T47D (cell line): ENCODE results near the gene TMEM140.

Source experiments
- DNase-seq, 2 experiments: peaks; one replicate each; pipeline versions ENCODE4 v3.0.0 to v3.0.0-alpha.2; 2011 to 2012; ENCODE audit warnings: low read depth in 1 of 2, low spot score in 1 of 2
- JUND ChIP-seq: IDR thresholded peaks from 2 replicates; pipeline ENCODE4 v1.6.1; 2012; ENCODE audit warnings: low read depth
- in situ Hi-C: cut with HindIII; loops from 2 replicates; pipeline ENCODE4 v1.10.0; 2016; ENCODE audit warnings: low sequenced_read_pairs, low pct_unique_long_range_greater_than_20kb

The TMEM140 gene

DNA sequence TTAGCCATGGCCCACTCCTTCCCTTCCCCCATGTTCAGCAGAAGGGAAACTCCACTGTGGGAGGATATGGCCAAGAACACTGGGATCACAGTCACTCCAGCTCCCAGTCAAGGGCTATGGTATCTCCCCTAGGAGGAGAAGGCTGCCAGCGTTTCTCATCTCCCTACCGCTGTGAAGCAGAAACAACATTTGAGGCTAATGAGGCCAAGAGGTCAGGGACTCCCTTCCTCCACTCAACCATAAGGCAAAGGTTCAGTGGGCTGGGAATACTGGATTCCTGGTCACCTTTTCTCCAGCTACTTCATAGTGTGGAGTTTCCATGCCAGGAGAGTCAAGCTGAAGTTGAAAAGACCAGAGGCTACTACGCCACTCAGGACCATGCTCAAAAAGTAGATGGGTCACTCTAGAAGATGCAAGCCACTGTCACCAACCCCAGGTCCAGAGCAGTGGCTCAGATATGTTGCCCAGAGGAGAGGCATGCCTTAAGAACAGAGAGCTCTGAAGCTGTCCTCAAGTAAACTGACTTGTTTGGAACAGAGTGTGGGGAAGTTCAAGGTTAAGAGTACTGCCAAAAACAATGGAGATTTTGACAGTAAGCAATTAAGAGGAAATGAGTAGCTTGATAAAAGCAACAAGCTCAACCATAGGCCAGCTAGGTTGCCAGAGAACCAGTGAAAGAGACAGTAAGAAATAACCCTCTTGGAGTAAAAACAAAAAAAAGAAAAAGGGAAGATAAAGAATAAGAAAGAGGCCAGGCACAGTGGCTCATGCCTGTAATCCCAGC is 3.8 kb upstream of the TMEM140 start:
- in situ Hi-C loops: no loop called here
- DNase-seq: no peak
- TF ChIP-seq JUND: no peak

DNA sequence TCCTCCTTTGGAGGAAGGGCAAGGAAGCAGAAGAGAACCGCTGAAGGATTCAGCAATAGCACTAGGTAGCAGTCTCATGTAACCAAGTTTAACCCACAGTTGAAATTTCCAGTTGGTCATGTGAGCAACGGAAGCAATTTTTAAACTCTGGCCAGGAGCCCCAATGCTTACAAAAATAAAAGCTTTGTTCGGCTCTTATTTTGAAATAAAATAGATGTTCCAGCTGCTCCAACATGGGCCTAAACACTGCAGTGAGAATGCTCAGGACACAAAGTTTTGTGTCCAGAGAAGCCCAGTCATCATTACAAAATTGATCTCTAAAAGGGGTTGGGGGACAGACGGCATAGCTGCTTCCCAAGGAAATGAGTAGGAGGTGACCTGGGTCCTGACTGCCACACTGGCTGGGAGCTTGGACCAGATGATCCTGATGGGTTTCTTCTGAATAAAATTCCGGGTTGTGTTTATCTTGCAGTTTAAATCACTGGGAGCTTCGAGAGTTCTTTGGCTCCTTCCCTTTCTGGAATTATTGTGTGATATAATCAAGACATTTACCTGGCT is 452 bp upstream of the TMEM140 start:
- in situ Hi-C loops: no loop called here
- TF ChIP-seq JUND: no peak
- DNase-seq: peak in 1 of 2 experiments; percentile 24

DNA sequence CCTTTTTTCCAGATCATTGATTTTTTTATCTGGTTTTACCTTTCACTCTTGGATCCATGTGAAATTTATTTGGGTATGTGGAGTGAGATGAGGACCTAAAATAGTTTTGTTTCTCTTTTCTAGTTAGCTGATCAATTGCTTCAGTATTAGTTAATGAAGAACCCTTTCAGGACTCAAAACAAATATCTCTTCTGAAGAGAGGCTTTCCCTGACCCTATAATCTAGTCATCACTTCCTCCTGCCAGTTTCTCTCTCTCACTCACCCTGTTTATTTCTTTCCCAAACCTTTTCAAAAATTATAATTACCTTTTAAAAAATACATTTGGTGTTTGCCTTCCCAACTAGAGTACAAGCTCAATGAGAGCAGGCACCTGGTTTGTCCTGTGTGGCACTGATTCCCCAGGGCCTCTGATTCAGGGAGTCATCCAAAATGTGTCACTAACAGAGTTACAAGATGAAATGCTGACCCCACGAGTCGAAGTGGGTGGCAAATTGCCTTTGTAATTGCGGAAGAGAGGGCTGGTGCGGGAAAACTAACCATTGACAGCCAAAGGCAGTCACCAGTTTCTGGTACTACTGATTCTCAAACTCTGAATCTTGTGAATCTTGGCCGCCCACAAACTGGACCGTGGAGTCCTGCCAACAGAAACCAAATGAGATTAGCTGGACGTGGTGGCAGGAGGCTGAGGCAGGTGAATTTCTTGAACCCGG is 2.4 kb downstream of the TMEM140 start:
- in situ Hi-C loops: no loop called here
- DNase-seq: no peak
- no peak for TF ChIP-seq JUND

DNA sequence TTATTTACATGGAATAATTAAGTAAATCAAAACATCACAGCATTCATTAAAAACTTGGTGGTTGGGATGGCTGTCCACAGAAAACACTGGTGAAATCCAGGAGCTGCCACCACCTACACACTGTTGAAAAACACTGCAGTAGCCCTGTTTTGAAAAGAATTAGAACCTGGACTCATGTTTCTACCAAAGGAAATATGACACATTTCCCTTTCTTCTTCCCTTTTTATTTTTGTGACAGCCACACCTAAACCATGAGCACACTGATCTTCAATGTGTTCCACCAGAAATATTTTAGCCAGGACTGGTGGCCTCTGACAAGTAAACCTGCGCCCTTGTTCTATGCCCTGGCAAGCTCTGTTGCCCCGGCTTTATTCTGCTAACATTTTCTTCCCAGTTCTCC is 3.3 kb downstream of the TMEM140 start:
- no peak for TF ChIP-seq JUND
- DNase-seq: no peak
- in situ Hi-C loops: no loop called here

DNA sequence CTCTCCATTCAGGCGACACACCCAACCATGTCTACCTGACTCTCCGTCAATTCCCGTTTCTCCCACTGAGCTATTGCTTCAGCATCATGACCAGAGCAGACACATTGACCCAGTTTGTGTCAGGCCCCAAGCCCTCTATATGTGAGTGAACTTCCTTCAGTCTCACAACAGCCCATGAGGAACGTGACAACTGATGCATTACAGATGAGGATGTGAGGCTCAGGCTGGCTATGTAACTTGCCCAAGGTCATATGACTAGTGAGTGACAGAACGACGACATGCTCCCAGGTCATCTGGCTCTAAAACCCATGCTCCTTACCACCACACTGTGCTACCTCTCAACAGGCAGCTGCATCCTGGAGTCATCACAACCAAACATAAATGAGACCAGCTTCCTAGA is 3.7 kb downstream of the TMEM140 start:
- TF ChIP-seq JUND: no peak
- DNase-seq: no peak
- in situ Hi-C loops: no loop called here

DNA sequence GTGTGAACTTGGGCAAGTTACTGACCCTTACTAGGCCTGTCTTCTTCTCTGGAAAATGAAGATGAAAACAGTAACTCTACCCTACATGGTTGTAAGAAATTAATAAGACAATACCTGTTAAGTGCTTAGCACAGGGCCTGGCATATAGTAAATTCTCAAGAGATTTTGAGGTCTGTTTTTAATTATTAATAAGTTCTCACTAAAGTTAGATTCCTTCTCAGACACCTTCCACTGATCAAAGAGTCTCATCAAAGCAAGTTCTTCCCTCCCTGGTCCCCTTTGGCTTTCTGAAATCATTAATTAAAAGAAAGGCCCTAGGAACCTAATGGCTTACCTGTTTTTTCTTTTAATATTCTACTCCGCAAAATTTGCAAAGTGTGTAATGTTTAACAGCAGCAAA is 4.6 kb downstream of the TMEM140 start:
- in situ Hi-C loops: no loop called here
- TF ChIP-seq JUND: no peak
- DNase-seq: no peak

DNA sequence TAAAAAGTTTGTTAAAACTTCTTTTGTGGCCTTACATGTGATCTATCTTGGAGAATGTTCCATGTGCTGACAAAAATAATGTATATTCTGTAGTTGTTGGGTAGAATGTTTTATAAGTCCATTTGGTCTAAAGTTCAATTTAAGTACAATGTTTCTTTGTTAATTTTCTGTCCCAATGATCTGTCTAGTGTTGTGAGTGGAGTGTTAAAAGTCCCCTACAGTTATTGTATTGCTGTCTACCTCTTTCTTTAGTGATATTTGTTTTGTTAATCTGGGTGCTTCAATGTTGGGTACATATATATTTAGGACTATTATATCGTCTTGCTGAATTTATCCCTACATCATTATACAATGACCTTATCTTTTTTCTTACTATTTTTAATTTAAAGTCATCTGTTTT is 6.9 kb downstream of the TMEM140 start:
- in situ Hi-C loops: no loop called here
- no peak for TF ChIP-seq JUND

DNA sequence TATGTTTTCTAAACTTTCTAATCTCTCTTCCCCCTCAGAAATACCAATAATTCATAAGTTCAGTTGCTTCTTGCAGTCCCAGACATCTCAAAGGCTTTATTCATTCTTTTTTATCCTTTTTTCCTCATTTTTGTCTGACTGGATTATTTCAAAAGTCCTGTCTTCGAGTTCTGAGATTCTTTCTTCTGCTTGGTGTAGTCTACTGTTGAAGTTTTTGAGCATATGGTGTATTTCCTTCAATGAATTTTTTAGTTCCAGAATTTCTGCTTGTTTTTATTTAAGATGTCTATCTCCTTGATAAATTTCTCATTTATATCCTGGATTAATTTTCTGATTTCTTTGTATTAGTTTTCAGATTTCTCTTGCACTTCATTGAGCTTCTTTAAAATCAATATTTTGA is 8.4 kb downstream of the TMEM140 start:
- in situ Hi-C loops: no loop called here
- TF ChIP-seq JUND: no peak
- no peak for DNase-seq

More for the DNA sequence above, 6.9 kb downstream of the TMEM140 start:
- DNase-seq: no peak

DNA sequence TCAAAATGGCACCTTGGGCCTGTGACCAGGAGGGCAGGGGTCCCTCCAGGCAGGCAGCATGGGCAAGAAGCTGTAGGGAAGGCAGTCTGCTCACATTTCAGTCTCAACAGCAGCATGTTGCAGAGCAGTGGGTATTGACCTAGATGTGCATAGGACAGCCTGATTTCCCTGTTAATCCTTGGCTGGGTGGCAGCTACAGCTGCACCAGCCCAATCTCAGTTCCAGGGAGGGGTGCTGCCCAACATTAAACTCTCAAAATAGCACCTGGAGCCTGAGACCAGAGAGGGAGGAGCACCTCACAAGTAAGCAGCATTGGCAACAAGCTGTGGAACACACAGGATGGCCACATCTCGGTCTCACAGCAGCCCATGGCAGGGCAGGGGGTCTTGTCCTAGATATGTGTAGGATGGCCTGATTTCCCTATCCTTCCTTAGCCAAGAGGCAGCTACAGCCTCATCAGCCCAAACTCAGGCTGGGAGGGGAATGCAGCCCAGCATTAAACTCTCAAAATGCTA is 10.3 kb downstream of the TMEM140 start:
- TF ChIP-seq JUND: no peak
- no peak for DNase-seq
- in situ Hi-C loops: no loop called here

DNA sequence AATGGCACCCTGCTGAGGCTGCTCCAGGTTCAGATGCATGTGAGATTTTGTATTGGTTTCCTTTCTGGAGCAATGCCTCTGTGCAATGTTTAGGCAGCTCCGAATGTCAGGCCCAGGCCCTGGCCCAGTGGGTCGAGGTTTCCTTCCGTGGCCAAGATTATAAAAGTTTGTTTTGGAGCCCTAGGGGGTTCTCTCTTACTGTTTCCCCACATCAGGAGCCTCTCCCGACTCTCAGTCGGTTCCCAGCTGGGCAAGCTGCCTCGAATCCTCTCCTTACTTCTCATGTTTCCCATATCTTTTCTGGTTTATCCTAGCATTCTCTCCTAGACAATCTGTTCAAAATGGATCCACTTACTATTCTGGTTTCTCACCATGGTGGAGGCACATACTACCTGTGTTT is 11.0 kb downstream of the TMEM140 start:
- TF ChIP-seq JUND: no peak
- no peak for DNase-seq
- in situ Hi-C loops: no loop called here

DNA sequence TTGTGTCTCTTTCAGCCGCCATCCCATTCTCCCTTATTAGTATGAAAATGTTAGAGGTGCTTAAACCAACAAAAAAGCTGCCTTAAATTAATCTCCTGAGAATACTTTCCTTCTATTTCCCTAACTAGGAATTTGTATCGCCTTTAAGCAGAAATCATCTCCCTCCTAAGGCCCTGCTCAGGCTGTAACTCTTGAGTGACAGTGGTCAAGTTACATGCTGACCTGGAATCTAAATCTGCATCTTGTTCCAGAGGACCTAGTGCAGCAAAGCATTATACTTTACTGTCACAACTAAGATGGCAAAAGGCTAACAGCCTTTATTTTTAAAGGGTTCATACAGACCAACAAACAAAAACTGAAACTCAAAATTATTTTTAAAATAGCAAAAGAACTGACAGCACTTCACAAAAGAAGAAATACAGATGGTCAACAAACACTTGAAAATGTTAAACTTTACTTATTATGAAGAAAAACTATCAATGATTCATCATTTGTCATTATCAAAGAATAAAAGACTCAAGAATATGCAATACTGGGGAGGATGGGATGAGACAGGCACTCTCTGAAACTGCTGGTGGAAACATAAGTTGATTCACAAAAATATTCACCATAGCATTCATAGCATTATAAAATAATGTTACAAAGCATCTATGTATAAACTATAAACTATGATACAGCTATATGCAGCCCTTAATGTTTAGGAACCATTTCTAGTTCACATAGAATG is 11.7 kb downstream of the TMEM140 start:
- TF ChIP-seq JUND: no peak
- in situ Hi-C loops: no loop called here
- DNase-seq: no peak

DNA sequence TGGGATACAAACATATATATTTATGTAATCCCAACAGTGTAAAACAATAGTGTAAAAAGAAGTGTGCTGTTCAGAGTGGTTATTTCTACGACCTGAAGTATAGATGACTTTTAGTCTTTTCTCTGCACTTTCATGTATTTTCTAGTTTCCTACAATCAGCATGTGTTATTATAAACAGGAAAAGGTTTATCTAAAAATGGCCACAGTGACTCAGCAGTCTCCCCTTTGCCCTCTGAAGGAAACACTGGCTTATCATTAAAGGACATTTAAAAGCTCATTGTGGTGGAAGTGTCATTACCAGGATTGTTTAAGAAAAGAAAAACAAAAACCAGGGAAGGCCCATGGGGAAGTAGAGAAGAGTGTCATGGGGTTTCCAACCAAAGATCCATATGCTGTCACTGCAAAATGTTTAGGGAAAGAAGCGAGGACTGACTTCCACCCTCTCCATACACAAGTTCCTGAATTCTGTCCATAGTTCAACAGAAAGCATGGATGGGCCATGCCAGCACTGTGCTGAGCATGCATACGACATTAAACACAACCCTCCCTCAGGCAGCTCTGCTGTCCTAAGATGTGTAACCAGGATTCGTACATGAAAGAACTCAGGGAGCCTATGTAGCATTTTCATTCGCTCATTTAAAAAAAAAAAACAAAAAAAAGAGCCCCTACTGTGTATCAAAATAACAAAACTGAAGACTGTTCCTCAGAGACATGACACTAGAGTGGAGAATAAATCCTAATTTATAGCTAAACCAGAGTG is 12.4 kb downstream of the TMEM140 start:
- DNase-seq: no peak
- in situ Hi-C loops: no loop called here
- no peak for TF ChIP-seq JUND
